ENCODE measurements around the gene FBXL19.

DNA sequence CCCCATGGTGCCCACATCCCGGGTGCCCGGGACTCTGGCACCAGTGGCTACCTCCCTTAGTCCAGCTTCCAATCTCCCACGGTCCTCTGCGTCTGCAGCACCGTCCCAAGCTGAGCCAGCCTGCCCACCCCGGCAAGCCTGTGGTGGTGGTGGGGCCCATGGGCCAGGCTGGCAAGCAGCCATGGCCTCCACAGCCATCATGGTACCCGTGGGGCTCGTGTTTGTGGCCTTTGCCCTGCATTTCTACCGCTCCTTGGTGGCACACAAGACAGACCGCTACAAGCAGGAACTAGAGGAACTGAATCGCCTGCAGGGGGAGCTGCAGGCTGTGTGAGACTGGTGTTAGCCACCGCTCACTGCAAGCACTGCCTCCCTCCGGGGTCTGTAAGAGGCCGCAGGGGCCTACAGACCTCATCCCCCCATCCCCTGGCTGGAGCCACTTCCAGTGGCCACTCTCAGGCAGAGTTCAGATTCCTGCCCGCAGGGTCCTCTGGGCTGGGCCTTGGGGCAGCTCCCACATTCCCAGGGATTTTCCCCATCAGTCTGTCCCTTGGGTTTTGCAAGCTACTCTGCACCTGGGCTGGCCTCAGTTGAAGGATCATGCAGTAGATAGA lies 30.2 kb downstream of the FBXL19 start:
- TF ChIP-seq, protein P1, sequence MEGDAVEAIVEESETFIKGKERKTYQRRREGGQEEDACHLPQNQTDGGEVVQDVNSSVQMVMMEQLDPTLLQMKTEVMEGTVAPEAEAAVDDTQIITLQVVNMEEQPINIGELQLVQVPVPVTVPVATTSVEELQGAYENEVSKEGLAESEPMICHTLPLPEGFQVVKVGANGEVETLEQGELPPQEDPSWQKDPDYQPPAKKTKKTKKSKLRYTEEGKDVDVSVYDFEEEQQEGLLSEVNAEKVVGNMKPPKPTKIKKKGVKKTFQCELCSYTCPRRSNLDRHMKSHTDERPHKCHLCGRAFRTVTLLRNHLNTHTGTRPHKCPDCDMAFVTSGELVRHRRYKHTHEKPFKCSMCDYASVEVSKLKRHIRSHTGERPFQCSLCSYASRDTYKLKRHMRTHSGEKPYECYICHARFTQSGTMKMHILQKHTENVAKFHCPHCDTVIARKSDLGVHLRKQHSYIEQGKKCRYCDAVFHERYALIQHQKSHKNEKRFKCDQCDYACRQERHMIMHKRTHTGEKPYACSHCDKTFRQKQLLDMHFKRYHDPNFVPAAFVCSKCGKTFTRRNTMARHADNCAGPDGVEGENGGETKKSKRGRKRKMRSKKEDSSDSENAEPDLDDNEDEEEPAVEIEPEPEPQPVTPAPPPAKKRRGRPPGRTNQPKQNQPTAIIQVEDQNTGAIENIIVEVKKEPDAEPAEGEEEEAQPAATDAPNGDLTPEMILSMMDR (conservative IDR thresholded peaks at IDR 0.05 in 1 of 2, IDR thresholded peaks at IDR 0.05 in 1 of 2; ENCODE audit: extremely low read depth in 1 of 2, insufficient read depth in 1 of 2, low read depth in 1 of 2, low read length in 2 of 2), result peak; percentile 38 to 59
- no peak for TF ChIP-seq EZH2 (IDR thresholded peaks at IDR 0.05; ENCODE audit: borderline replicate concordance, low read length)
